HG02943 (cell line): ENCODE results near the gene CFAP100.

Experiments
- ATAC-seq: cut with Tn5 transposase; IDR thresholded peaks from one replicate; pipeline ENCODE4 v1.9.1; 2021; ENCODE audit warnings: mild to moderate bottlenecking, low read depth, moderate library complexity; ENCODE audit not compliant: unreplicated experiment

The CFAP100 gene

GRCh38 chr3:126419886-126420786 is 25.4 kb downstream of the CFAP100 start:
- ATAC-seq, result no peak

GRCh38 chr3:126421573-126422119 is 26.9 kb downstream of the CFAP100 start:
- no peak for ATAC-seq

- ATAC-seq, result no peak
Observed at GRCh38 chr3:126422121-126422520, 27.4 kb downstream of the CFAP100 start.

GRCh38 chr3:126422571-126423091 is 27.9 kb downstream of the CFAP100 start:
- no peak for ATAC-seq

- no peak for ATAC-seq
Observed at GRCh38 chr3:126423191-126424038, 28.7 kb downstream of the CFAP100 start.

- no peak for ATAC-seq
Observed at GRCh38 chr3:126424039-126424717, 29.5 kb downstream of the CFAP100 start.

- ATAC-seq, result no peak
Observed at GRCh38 chr3:126424751-126425150, 30.0 kb downstream of the CFAP100 start.

GRCh38 chr3:126431103-126431534 is 36.4 kb downstream of the CFAP100 start:
- ATAC-seq, result no peak

GRCh38 chr3:126432361-126433104 is 37.8 kb downstream of the CFAP100 start:
- ATAC-seq, result no peak

GRCh38 chr3:126433105-126433430 is 38.4 kb downstream of the CFAP100 start:
- no peak for ATAC-seq

GRCh38 chr3:126433496-126434263 is 39.0 kb downstream of the CFAP100 start:
- no peak for ATAC-seq

- ATAC-seq, result no peak
Observed at GRCh38 chr3:126434264-126434590, 39.5 kb downstream of the CFAP100 start.

- ATAC-seq, result no peak
Observed at GRCh38 chr3:126434931-126435411, 40.3 kb downstream of the CFAP100 start.

- no peak for ATAC-seq
Observed at GRCh38 chr3:126435456-126436315, 41.0 kb downstream of the CFAP100 start.

GRCh38 chr3:126436826-126437717 is 42.4 kb downstream of the CFAP100 start:
- no peak for ATAC-seq

- ATAC-seq, result no peak
Observed at GRCh38 chr3:126438186-126438585, 43.5 kb downstream of the CFAP100 start.

GRCh38 chr3:126438746-126439145 is 44.0 kb downstream of the CFAP100 start:
- ATAC-seq, result no peak
